Activated T-helper 1 cell treated with anti-CD3 and anti-CD28 coated beads, Interleukin-12 subunit alpha, Interleukin-12 subunit beta, Interleukin-2, Interleukin-4 antibody, amounts not matched to agents 30 ng/mL and 10 ng/mL and 1 ng/mL, durations not matched to agents 14 hours and 24 hours and 36 hours (primary cell): ENCODE data around the gene RTL1. TPM values are rescaled to one million over a fixed set of nuclear protein-coding genes. Genes with fewer than 3 reads are reported as not detected.

Source experiments
- DNase-seq: peaks from one replicate; pipeline ENCODE4 v3.0.0; 2021; ENCODE audit warnings: low spot score
- H3K27ac Mint-ChIP-seq: one replicate; pipeline ENCODE4 v1.8.0; 2021; ENCODE audit warnings: mild to moderate bottlenecking, mixed read lengths
- H3K27me3 Mint-ChIP-seq: one replicate; pipeline ENCODE4 v1.8.0; 2022; ENCODE audit warnings: mild to moderate bottlenecking, moderate library complexity, mixed read lengths; ENCODE audit not compliant: insufficient read depth
- H3K36me3 Mint-ChIP-seq: one replicate; pipeline ENCODE4 v1.8.0; 2021; ENCODE audit warnings: low read depth, mixed read lengths
- H3K4me1 Mint-ChIP-seq: one replicate; pipeline ENCODE4 v1.8.0; 2021; ENCODE audit warnings: low read depth, mixed read lengths
- H3K4me3 Mint-ChIP-seq: one replicate; pipeline ENCODE4 v1.8.0; 2021; ENCODE audit warnings: mild to moderate bottlenecking, moderate library complexity, mixed read lengths
- H3K9me3 Mint-ChIP-seq: one replicate; pipeline ENCODE4 v1.8.0; 2021; ENCODE audit warnings: mixed read lengths
- intact Hi-C: fragments of 100-400 bp; cut with micrococcal nuclease; formaldehyde crosslinking; loops from one replicate; pipeline ENCODE4 v1.15.1; 2024
- total RNA-seq: library from RNA; stranded (reverse); gene quantifications from 2 replicates; pipeline ENCODE4 v1.2.3, GENCODE V29; 2022

Gene RTL1
- total RNA-seq, 1 donor from 2014 or later: not detected

GRCh38 chr14:100851946-100852620 lies 51.4 kb downstream of the RTL1 start:
- Mint-ChIP-seq H3K27me3 (no peaks in the 10 kb centered on the region), H3K9me3 (no peaks in the 10 kb centered on the region), H3K4me3 (no peak overlapping the region), H3K36me3 (no peaks in the 10 kb centered on the region), H3K4me1 (no peaks in the 10 kb centered on the region), H3K27ac (no peak overlapping the region)
- intact Hi-C loops: loop anchor here (10.0 kb wide), 1 partner anchor 383 kb away; no protein-coding TSS in a partner anchor
- no peak for DNase-seq

DNA sequence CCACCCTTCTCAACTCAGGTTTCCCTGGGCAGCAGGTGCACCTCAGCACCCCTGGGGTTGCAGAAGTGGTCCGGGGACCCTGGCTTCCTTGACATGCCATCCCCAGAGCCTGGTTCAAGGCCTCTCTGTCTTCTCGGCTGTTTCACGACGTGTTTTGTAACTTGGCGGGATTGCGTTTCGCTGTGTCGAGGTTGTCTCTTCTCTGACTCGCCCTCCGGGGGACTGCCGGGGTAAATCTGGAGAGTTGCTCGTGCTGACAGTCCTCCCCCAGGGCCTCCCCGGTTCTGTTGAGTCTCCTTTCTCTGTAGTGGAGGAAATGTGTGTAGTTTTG lies 52.0 kb downstream of the RTL1 start:
- no peak for DNase-seq
- no peaks in the 10 kb centered on the region for H3K9me3 Mint-ChIP-seq
- no peak overlapping the region for H3K27ac Mint-ChIP-seq
- H3K27me3 Mint-ChIP-seq: no peaks in the 10 kb centered on the region
- H3K4me3 Mint-ChIP-seq: no peak overlapping the region
- no peaks in the 10 kb centered on the region for H3K36me3 Mint-ChIP-seq
- intact Hi-C loops: loop anchor here (10.0 kb wide), 1 partner anchor 383 kb away; no protein-coding TSS in a partner anchor
- H3K4me1 Mint-ChIP-seq: no peaks in the 10 kb centered on the region

DNA sequence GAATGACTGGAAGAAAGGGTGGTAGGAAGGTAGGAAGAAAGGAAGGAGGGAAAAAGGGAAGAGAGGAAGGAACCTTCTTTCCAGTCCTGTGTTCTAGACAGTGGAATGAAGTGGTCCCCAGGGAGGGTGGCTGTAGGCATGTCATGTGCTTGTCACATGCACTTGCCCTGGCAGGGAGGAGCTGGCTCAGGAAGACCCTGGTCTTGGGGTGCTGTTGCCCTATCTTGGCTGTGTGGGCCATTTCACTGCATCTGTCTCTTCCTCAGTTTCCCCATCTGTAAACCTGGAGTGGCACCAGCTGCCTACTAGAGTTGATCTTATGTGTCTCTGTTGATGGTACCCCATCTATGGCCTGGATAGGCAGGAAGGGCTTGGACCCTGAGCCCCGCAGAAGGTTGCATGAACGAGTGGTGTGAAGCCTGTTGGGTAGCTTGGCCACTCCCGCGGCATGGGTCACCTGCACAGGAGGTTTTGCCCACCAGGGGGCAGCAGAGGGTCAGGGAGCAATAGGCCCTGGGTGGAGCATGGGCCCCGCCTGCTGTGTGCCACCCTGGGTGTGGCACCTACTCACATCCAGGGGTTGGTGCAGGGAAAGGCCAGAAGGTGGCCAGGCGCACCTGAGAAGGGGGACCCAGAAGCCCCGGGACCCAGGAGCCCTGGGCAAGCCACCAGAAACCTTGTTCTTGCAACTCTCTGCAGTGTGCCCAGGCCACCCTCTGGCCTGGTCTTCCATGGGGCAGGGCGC lies 52.5 kb downstream of the RTL1 start:
- no peaks in the 10 kb centered on the region for H3K9me3 Mint-ChIP-seq
- H3K4me1 Mint-ChIP-seq: no peaks in the 10 kb centered on the region
- H3K27me3 Mint-ChIP-seq: no peaks in the 10 kb centered on the region
- no peak overlapping the region for H3K27ac Mint-ChIP-seq
- H3K36me3 Mint-ChIP-seq: no peaks in the 10 kb centered on the region
- DNase-seq: peak; percentile 59
- no peak overlapping the region for H3K4me3 Mint-ChIP-seq
- intact Hi-C loops: loop anchor here (10.0 kb wide), 1 partner anchor 384 kb away; no protein-coding TSS in a partner anchor

DNA sequence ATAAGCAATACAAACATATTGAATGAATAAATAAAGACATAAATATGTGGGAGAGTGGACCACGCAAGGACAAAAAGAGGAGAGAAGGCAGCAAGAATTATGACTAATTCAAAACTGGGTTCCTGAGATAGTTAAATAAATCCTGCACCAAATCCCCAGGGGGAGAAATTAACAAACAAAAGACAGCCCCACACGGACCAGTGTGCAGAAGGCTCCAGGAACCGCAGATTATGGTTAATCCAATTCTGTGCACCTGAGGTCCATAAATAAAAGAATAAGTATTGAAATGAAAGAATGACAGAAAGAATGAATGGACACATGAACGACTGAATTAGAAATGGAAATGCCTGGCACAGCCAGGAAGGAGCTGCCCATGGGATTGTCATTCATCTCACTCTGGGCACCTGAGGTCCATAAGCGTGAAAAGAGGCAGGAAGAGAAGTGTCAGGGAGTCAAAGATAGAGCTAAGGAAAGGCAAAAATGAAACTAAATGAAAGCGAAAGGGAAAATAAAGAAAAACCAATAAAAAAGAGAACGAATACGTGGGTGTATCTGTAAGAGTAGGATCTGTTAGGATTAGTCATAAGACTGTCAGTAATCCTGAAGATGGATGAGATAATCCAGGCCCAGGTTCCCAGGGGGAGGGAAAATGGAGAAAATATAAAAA lies 54.3 kb downstream of the RTL1 start:
- DNase-seq: no peak
- Mint-ChIP-seq H3K27me3 (no peaks in the 10 kb centered on the region), H3K9me3 (no peaks in the 10 kb centered on the region), H3K36me3 (no peaks in the 10 kb centered on the region), H3K27ac (no peak overlapping the region), H3K4me3 (no peak overlapping the region), H3K4me1 (no peaks in the 10 kb centered on the region)
- intact Hi-C loops: no loop called here

- peaks cover 2% of the 10 kb centered on the region for H3K27me3 Mint-ChIP-seq
- no peak for DNase-seq
- no peaks in the 10 kb centered on the region for H3K4me1 Mint-ChIP-seq
- H3K36me3 Mint-ChIP-seq: no peaks in the 10 kb centered on the region
- H3K9me3 Mint-ChIP-seq: no peaks in the 10 kb centered on the region
- H3K4me3 Mint-ChIP-seq: no peak overlapping the region
- intact Hi-C loops: no loop called here
- no peak overlapping the region for H3K27ac Mint-ChIP-seq
Measured at GRCh38 chr14:100846309-100846859, 57.1 kb downstream of the RTL1 start.

GRCh38 chr14:100845341-100845740 lies 58.2 kb downstream of the RTL1 start:
- no peak overlapping the region for H3K4me3 Mint-ChIP-seq
- intact Hi-C loops: no loop called here
- no peaks in the 10 kb centered on the region for H3K9me3 Mint-ChIP-seq
- no peak overlapping the region for H3K27ac Mint-ChIP-seq
- no peaks in the 10 kb centered on the region for H3K36me3 Mint-ChIP-seq
- DNase-seq: no peak
- peaks cover 2% of the 10 kb centered on the region for H3K27me3 Mint-ChIP-seq
- no peaks in the 10 kb centered on the region for H3K4me1 Mint-ChIP-seq

DNA sequence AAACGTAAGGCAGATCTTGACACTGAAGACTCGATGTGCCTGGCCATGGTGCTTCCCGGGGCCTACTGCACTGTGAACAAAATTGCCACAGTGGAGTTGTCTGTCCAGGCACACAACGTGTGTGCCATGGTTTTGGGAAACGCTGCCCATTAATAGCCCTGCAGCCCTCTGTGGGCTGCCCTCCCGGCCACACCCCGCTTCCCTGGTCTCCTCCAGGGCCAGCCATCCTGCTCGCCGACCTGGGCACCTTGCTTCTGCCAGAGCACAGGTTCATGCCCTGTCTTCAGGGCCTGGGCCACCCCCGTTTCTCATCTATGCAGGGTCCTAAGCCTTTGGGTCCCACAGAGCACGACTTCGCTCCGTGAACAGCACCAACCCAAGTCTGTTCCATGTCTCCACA lies 58.7 kb downstream of the RTL1 start:
- Mint-ChIP-seq H3K4me1 (no peaks in the 10 kb centered on the region), H3K27me3 (peaks cover 2% of the 10 kb centered on the region), H3K36me3 (no peaks in the 10 kb centered on the region), H3K9me3 (no peaks in the 10 kb centered on the region), H3K27ac (no peak overlapping the region), H3K4me3 (no peak overlapping the region)
- no peak for DNase-seq
- intact Hi-C loops: no loop called here

GRCh38 chr14:100844421-100844820 lies 59.1 kb downstream of the RTL1 start:
- no peaks in the 10 kb centered on the region for H3K4me1 Mint-ChIP-seq

GRCh38 chr14:100844082-100844408 lies 59.5 kb downstream of the RTL1 start:
- Mint-ChIP-seq H3K27me3 (peaks cover 2% of the 10 kb centered on the region), H3K4me1 (no peaks in the 10 kb centered on the region), H3K27ac (no peak overlapping the region), H3K36me3 (no peaks in the 10 kb centered on the region), H3K9me3 (no peaks in the 10 kb centered on the region), H3K4me3 (no peak overlapping the region)
- DNase-seq: no peak
- intact Hi-C loops: no loop called here

More at GRCh38 chr14:100844421-100844820, 59.1 kb downstream of the RTL1 start:
- intact Hi-C loops: no loop called here
- Mint-ChIP-seq H3K4me3 (no peak overlapping the region), H3K27ac (no peak overlapping the region), H3K27me3 (peaks cover 2% of the 10 kb centered on the region), H3K9me3 (no peaks in the 10 kb centered on the region), H3K36me3 (no peaks in the 10 kb centered on the region)
- no peak for DNase-seq

GRCh38 chr14:100842799-100843198 lies 60.7 kb downstream of the RTL1 start:
- no peaks in the 10 kb centered on the region for H3K4me1 Mint-ChIP-seq
- no peak overlapping the region for H3K4me3 Mint-ChIP-seq
- peaks cover 2% of the 10 kb centered on the region for H3K27me3 Mint-ChIP-seq
- H3K27ac Mint-ChIP-seq: no peak overlapping the region
- H3K9me3 Mint-ChIP-seq: no peaks in the 10 kb centered on the region
- DNase-seq: no peak
- intact Hi-C loops: no loop called here
- H3K36me3 Mint-ChIP-seq: no peaks in the 10 kb centered on the region

GRCh38 chr14:100841761-100842403 lies 61.6 kb downstream of the RTL1 start:
- no peak overlapping the region for H3K4me3 Mint-ChIP-seq
- no peak overlapping the region for H3K27ac Mint-ChIP-seq
- no peaks in the 10 kb centered on the region for H3K36me3 Mint-ChIP-seq
- no peak for DNase-seq
- H3K27me3 Mint-ChIP-seq: peaks cover 2% of the 10 kb centered on the region
- intact Hi-C loops: no loop called here
- H3K4me1 Mint-ChIP-seq: no peaks in the 10 kb centered on the region
- H3K9me3 Mint-ChIP-seq: no peaks in the 10 kb centered on the region

DNA sequence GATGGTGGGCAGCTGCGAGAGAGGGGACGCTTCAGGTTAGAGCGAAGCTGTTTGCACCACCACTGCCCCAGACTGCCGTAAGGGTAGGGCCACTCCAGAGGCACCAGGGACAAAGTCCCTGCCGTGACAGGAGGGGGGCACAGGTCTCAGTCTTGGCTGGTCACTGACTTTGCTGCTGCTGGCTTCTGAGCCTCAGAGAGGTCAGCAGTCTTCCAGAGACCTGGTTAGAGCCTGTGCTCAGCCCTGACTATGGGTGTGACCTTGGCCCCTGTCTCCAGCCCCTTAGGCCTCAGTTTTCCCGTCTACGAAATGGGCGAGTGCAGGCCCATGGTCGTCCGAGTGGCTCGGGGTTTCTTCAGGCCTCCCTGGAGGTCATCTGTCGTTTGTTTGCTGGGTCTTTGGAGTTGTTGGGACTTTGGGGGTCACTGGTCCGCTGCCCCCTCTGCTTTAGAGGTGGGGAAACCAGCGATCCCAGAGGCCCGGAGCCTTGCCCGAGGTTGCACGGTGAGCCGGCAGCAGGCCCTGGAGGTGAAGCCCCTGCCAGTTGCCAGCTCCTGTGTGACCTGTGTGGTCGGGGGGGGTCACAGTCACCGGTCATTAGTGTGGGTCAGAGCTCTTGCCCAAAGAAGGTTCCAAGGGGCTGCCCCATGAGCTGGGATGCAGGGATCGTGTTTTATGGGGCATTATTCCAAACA lies 62.3 kb downstream of the RTL1 start:
- H3K9me3 Mint-ChIP-seq: no peaks in the 10 kb centered on the region
- intact Hi-C loops: no loop called here
- no peak overlapping the region for H3K4me3 Mint-ChIP-seq
- H3K4me1 Mint-ChIP-seq: no peaks in the 10 kb centered on the region
- DNase-seq: no peak
- no peak overlapping the region for H3K27ac Mint-ChIP-seq
- H3K27me3 Mint-ChIP-seq: peaks cover 2% of the 10 kb centered on the region
- no peaks in the 10 kb centered on the region for H3K36me3 Mint-ChIP-seq
